ENCODE results near the gene LPIN1.
"Not testable (repeated sequence)": the region's sequence is repeated elsewhere in the genome, so short reads cannot be mapped to it uniquely, and the experiment has no call there.

The LPIN1 gene

GRCh38 chr2:11816935-11817334, 70.5 kb downstream of the LPIN1 start:
- H3K27ac ChIP-seq (ENCODE audit: insufficient read depth, low read length, poor library complexity, severe bottlenecking); H3K27me3 ChIP-seq (replicated peaks; ENCODE audit: control insufficient read depth, insufficient read depth, low read length, poor library complexity, severe bottlenecking); H3K9me3 ChIP-seq (ENCODE audit: control insufficient read depth, low read length); H3K4me1 ChIP-seq (ENCODE audit: control insufficient read depth, insufficient read depth, low read length, poor library complexity, severe bottlenecking); DNase-seq; H3K4me3 ChIP-seq (ENCODE audit: insufficient read depth, low read depth, low read length, poor library complexity, severe bottlenecking): not testable (repeated sequence)
- H3K36me3 ChIP-seq (ENCODE audit: control insufficient read depth, insufficient read depth, low read length) = peaks cover 56% of the 10 kb centered on the region

- no peak for DNase-seq
- H3K36me3 ChIP-seq (ENCODE audit: control insufficient read depth, insufficient read depth, low read length) = peaks cover 60% of the 10 kb centered on the region
- no peaks in the 10 kb centered on the region for H3K27me3 ChIP-seq (replicated peaks; ENCODE audit: control insufficient read depth, insufficient read depth, low read length, poor library complexity, severe bottlenecking)
- H3K9me3 ChIP-seq (ENCODE audit: control insufficient read depth, low read length) = no peaks in the 10 kb centered on the region
- no peaks in the 10 kb centered on the region for H3K4me1 ChIP-seq (ENCODE audit: control insufficient read depth, insufficient read depth, low read length, poor library complexity, severe bottlenecking)
- H3K27ac ChIP-seq (ENCODE audit: insufficient read depth, low read length, poor library complexity, severe bottlenecking) = no peak overlapping the region
- H3K4me3 ChIP-seq (ENCODE audit: insufficient read depth, low read depth, low read length, poor library complexity, severe bottlenecking) = no peak overlapping the region
Measured at GRCh38 chr2:11819235-11819729, 72.8 kb downstream of the LPIN1 start.

GRCh38 chr2:11820650-11821049, 74.2 kb downstream of the LPIN1 start:
- no peaks in the 10 kb centered on the region for H3K4me1 ChIP-seq (ENCODE audit: control insufficient read depth, insufficient read depth, low read length, poor library complexity, severe bottlenecking)
- H3K27me3 ChIP-seq (replicated peaks; ENCODE audit: control insufficient read depth, insufficient read depth, low read length, poor library complexity, severe bottlenecking) = no peaks in the 10 kb centered on the region
- peaks cover 58% of the 10 kb centered on the region for H3K36me3 ChIP-seq (ENCODE audit: control insufficient read depth, insufficient read depth, low read length)
- H3K4me3 ChIP-seq (ENCODE audit: insufficient read depth, low read depth, low read length, poor library complexity, severe bottlenecking) = no peak overlapping the region
- no peaks in the 10 kb centered on the region for H3K9me3 ChIP-seq (ENCODE audit: control insufficient read depth, low read length)
- DNase-seq = no peak
- no peak overlapping the region for H3K27ac ChIP-seq (ENCODE audit: insufficient read depth, low read length, poor library complexity, severe bottlenecking)

- Histone ChIP-seq H3K4me3 (ENCODE audit: insufficient read depth, low read depth, low read length, poor library complexity, severe bottlenecking) (no peak overlapping the region), H3K27me3 (replicated peaks; ENCODE audit: control insufficient read depth, insufficient read depth, low read length, poor library complexity, severe bottlenecking) (no peaks in the 10 kb centered on the region), H3K9me3 (ENCODE audit: control insufficient read depth, low read length) (no peaks in the 10 kb centered on the region), H3K4me1 (ENCODE audit: control insufficient read depth, insufficient read depth, low read length, poor library complexity, severe bottlenecking) (no peaks in the 10 kb centered on the region), H3K27ac (ENCODE audit: insufficient read depth, low read length, poor library complexity, severe bottlenecking) (no peak overlapping the region), H3K36me3 (ENCODE audit: control insufficient read depth, insufficient read depth, low read length) (peaks cover 54% of the 10 kb centered on the region)
- no peak for DNase-seq
Measured at GRCh38 chr2:11821705-11822104, 75.3 kb downstream of the LPIN1 start.

- H3K4me3 ChIP-seq (ENCODE audit: insufficient read depth, low read depth, low read length, poor library complexity, severe bottlenecking); H3K27me3 ChIP-seq (replicated peaks; ENCODE audit: control insufficient read depth, insufficient read depth, low read length, poor library complexity, severe bottlenecking); H3K4me1 ChIP-seq (ENCODE audit: control insufficient read depth, insufficient read depth, low read length, poor library complexity, severe bottlenecking); H3K27ac ChIP-seq (ENCODE audit: insufficient read depth, low read length, poor library complexity, severe bottlenecking); H3K9me3 ChIP-seq (ENCODE audit: control insufficient read depth, low read length); DNase-seq: not testable (repeated sequence)
- H3K36me3 ChIP-seq (ENCODE audit: control insufficient read depth, insufficient read depth, low read length) = peaks cover 56% of the 10 kb centered on the region
Measured at GRCh38 chr2:11822359-11822745, 75.9 kb downstream of the LPIN1 start.

GRCh38 chr2:11822746-11823451, 76.5 kb downstream of the LPIN1 start:
- DNase-seq = no peak
- Histone ChIP-seq H3K4me1 (ENCODE audit: control insufficient read depth, insufficient read depth, low read length, poor library complexity, severe bottlenecking) (no peaks in the 10 kb centered on the region), H3K4me3 (ENCODE audit: insufficient read depth, low read depth, low read length, poor library complexity, severe bottlenecking) (no peak overlapping the region), H3K9me3 (ENCODE audit: control insufficient read depth, low read length) (no peaks in the 10 kb centered on the region), H3K27me3 (replicated peaks; ENCODE audit: control insufficient read depth, insufficient read depth, low read length, poor library complexity, severe bottlenecking) (no peaks in the 10 kb centered on the region), H3K27ac (ENCODE audit: insufficient read depth, low read length, poor library complexity, severe bottlenecking) (no peak overlapping the region), H3K36me3 (ENCODE audit: control insufficient read depth, insufficient read depth, low read length) (peaks cover 56% of the 10 kb centered on the region)

- no peaks in the 10 kb centered on the region for H3K9me3 ChIP-seq (ENCODE audit: control insufficient read depth, low read length)
- peaks cover 43% of the 10 kb centered on the region for H3K36me3 ChIP-seq (ENCODE audit: control insufficient read depth, insufficient read depth, low read length)
- H3K27me3 ChIP-seq (replicated peaks; ENCODE audit: control insufficient read depth, insufficient read depth, low read length, poor library complexity, severe bottlenecking) = no peaks in the 10 kb centered on the region
- no peak overlapping the region for H3K27ac ChIP-seq (ENCODE audit: insufficient read depth, low read length, poor library complexity, severe bottlenecking)
- H3K4me3 ChIP-seq (ENCODE audit: insufficient read depth, low read depth, low read length, poor library complexity, severe bottlenecking) = no peak overlapping the region
- no peak for DNase-seq
- peaks cover 15% of the 10 kb centered on the region for H3K4me1 ChIP-seq (ENCODE audit: control insufficient read depth, insufficient read depth, low read length, poor library complexity, severe bottlenecking)
Measured at GRCh38 chr2:11824901-11825828, 78.7 kb downstream of the LPIN1 start.

- H3K4me1 ChIP-seq (ENCODE audit: control insufficient read depth, insufficient read depth, low read length, poor library complexity, severe bottlenecking) = peaks cover 18% of the 10 kb centered on the region
- H3K9me3 ChIP-seq (ENCODE audit: control insufficient read depth, low read length) = no peaks in the 10 kb centered on the region
- no peak overlapping the region for H3K4me3 ChIP-seq (ENCODE audit: insufficient read depth, low read depth, low read length, poor library complexity, severe bottlenecking)
- H3K27ac ChIP-seq (ENCODE audit: insufficient read depth, low read length, poor library complexity, severe bottlenecking) = no peak overlapping the region
- H3K27me3 ChIP-seq (replicated peaks; ENCODE audit: control insufficient read depth, insufficient read depth, low read length, poor library complexity, severe bottlenecking) = no peaks in the 10 kb centered on the region
- DNase-seq = no peak
- peaks cover 32% of the 10 kb centered on the region for H3K36me3 ChIP-seq (ENCODE audit: control insufficient read depth, insufficient read depth, low read length)
Measured at GRCh38 chr2:11827547-11827946, 81.1 kb downstream of the LPIN1 start.

- no peak overlapping the region for H3K27ac ChIP-seq (ENCODE audit: insufficient read depth, low read length, poor library complexity, severe bottlenecking)
- DNase-seq = no peak
- H3K4me3 ChIP-seq (ENCODE audit: insufficient read depth, low read depth, low read length, poor library complexity, severe bottlenecking) = peak overlapping the region; percentile 41
Measured at GRCh38 chr2:11828933-11829323, 82.5 kb downstream of the LPIN1 start.

More at GRCh38 chr2:11828933-11829323, 82.5 kb downstream of the LPIN1 start:
- peaks cover 18% of the 10 kb centered on the region for H3K36me3 ChIP-seq (ENCODE audit: control insufficient read depth, insufficient read depth, low read length)
- no peaks in the 10 kb centered on the region for H3K9me3 ChIP-seq (ENCODE audit: control insufficient read depth, low read length)
- H3K27me3 ChIP-seq (replicated peaks; ENCODE audit: control insufficient read depth, insufficient read depth, low read length, poor library complexity, severe bottlenecking) = no peaks in the 10 kb centered on the region
- peaks cover 18% of the 10 kb centered on the region for H3K4me1 ChIP-seq (ENCODE audit: control insufficient read depth, insufficient read depth, low read length, poor library complexity, severe bottlenecking)
